Endodermal cell (in vitro differentiated cells): Measurements from ENCODE around the gene MAPK10. TPM values are rescaled to one million over a fixed set of nuclear protein-coding genes. Genes with fewer than 3 reads are reported as not detected.

Experiments
- DNase-seq: peaks from one replicate; pipeline ENCODE4 v3.0.0-alpha.2; 2017
- H3K27ac ChIP-seq: 2 replicates; pipeline ENCODE4 v1.5.1; 2013; ENCODE audit warnings: mild to moderate bottlenecking, low read depth, low read length, moderate library complexity
- H3K27me3 ChIP-seq: 2 replicates; pipeline ENCODE4 v1.6.1; 2013; ENCODE audit warnings: mild to moderate bottlenecking, low read length, moderate library complexity; ENCODE audit not compliant: insufficient read depth, control insufficient read depth, poor library complexity, severe bottlenecking
- H3K36me3 ChIP-seq: 2 replicates; pipeline ENCODE4 v1.7.0; 2013; ENCODE audit warnings: mild to moderate bottlenecking, low read length, moderate library complexity; ENCODE audit not compliant: control insufficient read depth, insufficient read depth
- H3K4me1 ChIP-seq: one replicate; pipeline ENCODE4 v1.7.0; 2013; ENCODE audit warnings: low read length; ENCODE audit not compliant: control insufficient read depth, insufficient read depth
- H3K4me3 ChIP-seq: 2 replicates; pipeline ENCODE4 v1.5.1; 2013; ENCODE audit warnings: mild to moderate bottlenecking, low read length, moderate library complexity
- H3K9ac ChIP-seq: 2 replicates; pipeline ENCODE4 v1.6.1; 2013; ENCODE audit warnings: mild to moderate bottlenecking, low read length, moderate library complexity; ENCODE audit not compliant: poor library complexity, severe bottlenecking; ENCODE audit errors: extremely low read depth
- H3K9me3 ChIP-seq: 2 replicates; pipeline ENCODE4 v1.6.1; 2013; ENCODE audit warnings: mild to moderate bottlenecking, low read length, moderate library complexity; ENCODE audit not compliant: control insufficient read depth
- H3K27ac Mint-ChIP-seq: 2 replicates; pipeline ENCODE4 v1.8.0; 2020; ENCODE audit warnings: mixed read lengths
- H3K27me3 Mint-ChIP-seq: 2 replicates; pipeline ENCODE4 v1.8.0; 2021; ENCODE audit warnings: mild to moderate bottlenecking, mixed read lengths; ENCODE audit not compliant: insufficient read depth
- H3K36me3 Mint-ChIP-seq: 2 replicates; pipeline ENCODE4 v1.8.0; 2020; ENCODE audit warnings: low read depth, mixed read lengths
- H3K4me1 Mint-ChIP-seq: 2 replicates; pipeline ENCODE4 v1.8.0; 2020; ENCODE audit warnings: mixed read lengths
- H3K4me3 Mint-ChIP-seq: 2 replicates; pipeline ENCODE4 v1.8.0; 2020; ENCODE audit warnings: mild to moderate bottlenecking, moderate library complexity, mixed read lengths
- H3K9me3 Mint-ChIP-seq: 2 replicates; pipeline ENCODE4 v1.8.0; 2020; ENCODE audit warnings: mild to moderate bottlenecking, mixed read lengths
- WGBS, 2 experiments: methylation state at CpG; one replicate each; pipeline versions ENCODE4 v1.1.5 to v1.1.7; 2013; ENCODE audit warnings: missing lambda C conversion rate in 2 of 2, mixed read lengths in 1 of 2; ENCODE audit not compliant: insufficient coverage in 1 of 2, insufficient read length in 1 of 2; 5-methylcytosine and 5-hydroxymethylcytosine counted together
- total RNA-seq, 2 donors: library from RNA; stranded (reverse); fragmentation: NEBNext Ultra II Directional in 1 of 2; extraction: Animal tissue kit (Norgen Biotek cat#: 25700) in 1 of 2; gene quantifications; 2 replicates in 1 of 2; 3 replicates in 1 of 2; pipeline ENCODE4 v1.2.1, GENCODE V29; 2021
- TF ChIP-seq, protein P1 (sequence below): fragments of 200-600 bp; sonication (generic); conservative IDR thresholded peaks from 2 replicates; pipeline ENCODE4 v1.5.0; 2021; ENCODE audit warnings: antibody characterized with exemption, mild to moderate bottlenecking

The MAPK10 gene
- total RNA-seq, 2 donors from 2014 or later: 45.1 to 70.2 TPM

DNA sequence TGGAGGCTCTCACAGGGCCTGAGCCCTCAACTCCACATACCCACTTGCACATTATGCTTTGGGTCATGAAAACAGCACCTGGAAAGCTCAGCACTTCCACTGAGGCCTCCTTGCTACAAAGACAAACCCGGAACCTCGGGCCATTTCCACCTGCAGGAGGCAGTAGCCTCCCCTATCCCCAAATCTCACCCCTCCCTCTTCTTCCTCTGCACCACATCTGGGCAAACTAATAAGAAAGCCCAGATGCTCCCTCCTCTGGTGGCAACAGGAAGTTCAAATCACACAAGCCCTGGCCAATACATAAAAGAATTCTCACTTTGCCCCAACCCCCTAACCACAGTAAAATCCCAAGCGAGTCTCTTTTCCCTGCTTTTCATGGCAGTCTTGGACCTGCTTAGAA, 136.4 kb downstream of the MAPK10 start:
- peaks cover 3% of the 10 kb centered on the region for H3K9me3 Mint-ChIP-seq
- no peaks in the 10 kb centered on the region for H3K27me3 Mint-ChIP-seq

DNA sequence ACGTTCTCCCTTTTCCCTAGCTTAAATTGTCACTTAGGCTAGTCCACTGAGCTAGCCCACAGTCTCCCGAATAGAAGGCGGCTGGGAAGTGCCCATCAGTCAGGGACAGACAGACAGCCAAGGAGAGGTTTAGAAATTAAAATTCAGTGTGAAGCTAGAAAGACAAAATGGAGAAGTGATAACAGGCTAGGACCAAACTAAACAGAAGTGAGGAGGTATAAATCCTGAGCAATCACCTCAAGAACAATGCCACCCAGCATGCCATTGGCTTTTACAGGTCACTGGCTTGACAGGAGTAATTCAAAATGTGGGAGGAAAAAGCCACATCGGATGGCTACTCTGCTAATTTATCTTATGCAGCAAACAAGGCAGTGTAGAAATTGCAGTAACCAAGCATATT, 138.9 kb downstream of the MAPK10 start:
- Mint-ChIP-seq H3K4me3 (no peak overlapping the region), H3K36me3 (peaks cover 13% of the 10 kb centered on the region), H3K4me1 (peaks cover 7% of the 10 kb centered on the region), H3K27me3 (no peaks in the 10 kb centered on the region), H3K27ac (no peak overlapping the region), H3K9me3 (peaks cover 3% of the 10 kb centered on the region)
- Histone ChIP-seq H3K27ac (no peak overlapping the region), H3K36me3 (no peaks in the 10 kb centered on the region), H3K9me3 (no peaks in the 10 kb centered on the region), H3K9ac (no peak overlapping the region), H3K4me3 (no peak overlapping the region), H3K4me1 (no peaks in the 10 kb centered on the region), H3K27me3 (no peaks in the 10 kb centered on the region)
- 87 to 88% methylated on average over 3 to 4 of the region's 4 CpGs for WGBS, 2 experiments
- no peak for DNase-seq
- TF ChIP-seq, protein P1, sequence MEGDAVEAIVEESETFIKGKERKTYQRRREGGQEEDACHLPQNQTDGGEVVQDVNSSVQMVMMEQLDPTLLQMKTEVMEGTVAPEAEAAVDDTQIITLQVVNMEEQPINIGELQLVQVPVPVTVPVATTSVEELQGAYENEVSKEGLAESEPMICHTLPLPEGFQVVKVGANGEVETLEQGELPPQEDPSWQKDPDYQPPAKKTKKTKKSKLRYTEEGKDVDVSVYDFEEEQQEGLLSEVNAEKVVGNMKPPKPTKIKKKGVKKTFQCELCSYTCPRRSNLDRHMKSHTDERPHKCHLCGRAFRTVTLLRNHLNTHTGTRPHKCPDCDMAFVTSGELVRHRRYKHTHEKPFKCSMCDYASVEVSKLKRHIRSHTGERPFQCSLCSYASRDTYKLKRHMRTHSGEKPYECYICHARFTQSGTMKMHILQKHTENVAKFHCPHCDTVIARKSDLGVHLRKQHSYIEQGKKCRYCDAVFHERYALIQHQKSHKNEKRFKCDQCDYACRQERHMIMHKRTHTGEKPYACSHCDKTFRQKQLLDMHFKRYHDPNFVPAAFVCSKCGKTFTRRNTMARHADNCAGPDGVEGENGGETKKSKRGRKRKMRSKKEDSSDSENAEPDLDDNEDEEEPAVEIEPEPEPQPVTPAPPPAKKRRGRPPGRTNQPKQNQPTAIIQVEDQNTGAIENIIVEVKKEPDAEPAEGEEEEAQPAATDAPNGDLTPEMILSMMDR: no peak

More for the DNA sequence above, 136.4 kb downstream of the MAPK10 start:
- peaks cover 13% of the 10 kb centered on the region for H3K36me3 Mint-ChIP-seq
- H3K4me3 Mint-ChIP-seq: no peak overlapping the region
- DNase-seq: peak; percentile 90
- H3K4me3 ChIP-seq: no peak overlapping the region
- peaks cover 7% of the 10 kb centered on the region for H3K4me1 Mint-ChIP-seq
- no peaks in the 10 kb centered on the region for H3K36me3 ChIP-seq
- WGBS, 2 experiments: 58 to 76% methylated on average over 2 to 3 of the region's 3 CpGs
- H3K4me1 ChIP-seq: no peaks in the 10 kb centered on the region
- H3K9me3 ChIP-seq: no peaks in the 10 kb centered on the region
- H3K27ac Mint-ChIP-seq: no peak overlapping the region
- H3K27me3 ChIP-seq: no peaks in the 10 kb centered on the region
- TF ChIP-seq, protein P1: peak; percentile 83
- no peak overlapping the region for H3K9ac ChIP-seq
- no peak overlapping the region for H3K27ac ChIP-seq

DNA sequence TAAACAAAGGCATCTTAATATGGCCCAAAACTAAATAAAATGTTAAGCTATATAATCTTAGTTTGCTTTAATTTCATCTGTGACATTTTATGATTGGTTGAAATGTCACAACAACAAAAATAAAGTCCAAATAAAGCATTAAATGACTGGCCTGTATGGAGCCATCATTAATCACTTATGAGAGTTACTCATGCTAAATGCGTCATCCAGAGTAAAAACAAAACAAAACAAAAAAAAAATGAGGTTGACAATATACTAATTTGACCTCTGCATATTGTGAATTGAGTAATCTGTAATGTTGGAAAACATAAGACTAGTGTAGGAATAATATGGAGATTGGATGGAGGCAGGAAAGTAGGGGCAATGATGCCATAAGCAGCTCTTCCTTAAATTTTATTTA, 139.7 kb downstream of the MAPK10 start:
- H3K36me3 Mint-ChIP-seq: peaks cover 18% of the 10 kb centered on the region
- TF ChIP-seq, protein P1: no peak
- 100% methylated on average over 1 of the region's 1 CpG; no CpG with 5 or more reads in 1 of the 2 experiments for WGBS, 2 experiments
- no peak overlapping the region for H3K4me3 ChIP-seq
- peaks cover 4% of the 10 kb centered on the region for H3K9me3 Mint-ChIP-seq
- H3K27me3 Mint-ChIP-seq: no peaks in the 10 kb centered on the region
- H3K4me1 ChIP-seq: no peaks in the 10 kb centered on the region
- H3K9me3 ChIP-seq: peaks cover 2% of the 10 kb centered on the region
- no peak overlapping the region for H3K9ac ChIP-seq
- no peaks in the 10 kb centered on the region for H3K27me3 ChIP-seq
- no peak overlapping the region for H3K27ac Mint-ChIP-seq
- no peak for DNase-seq
- H3K4me3 Mint-ChIP-seq: no peak overlapping the region
- H3K27ac ChIP-seq: no peak overlapping the region
- H3K4me1 Mint-ChIP-seq: peaks cover 7% of the 10 kb centered on the region
- H3K36me3 ChIP-seq: no peaks in the 10 kb centered on the region
